ENCODE results near the gene TBC1D10A. TPM values are rescaled to one million over a fixed set of nuclear protein-coding genes. Genes with fewer than 3 reads are reported as not detected.

The TBC1D10A gene
- total RNA-seq, 1 experiment from 2014 or later, result 11.1 TPM

GRCh38 chr22:30373331-30374325, 46.9 kb upstream of the TBC1D10A start:
- TF ChIP-seq STAT6 (CRISPR knock-in tag; conservative IDR thresholded peaks at IDR 0.05; ENCODE audit: low read depth) (no peak), ZMAT4 (CRISPR knock-in tag; IDR thresholded peaks at IDR 0.05) (no peak), HMGA2 (CRISPR knock-in tag; IDR thresholded peaks at IDR 0.05) (no peak), RORB (CRISPR knock-in tag; IDR thresholded peaks at IDR 0.05) (no peak), ZNF425 (CRISPR knock-in tag; conservative IDR thresholded peaks at IDR 0.05) (no peak), IRF1 (CRISPR knock-in tag; IDR thresholded peaks at IDR 0.05) (no peak), KAT7 (CRISPR knock-in tag; IDR thresholded peaks at IDR 0.05; ENCODE audit: borderline replicate concordance) (no peak), EMX1 (CRISPR knock-in tag; IDR thresholded peaks at IDR 0.05) (no peak), PRDM15 (CRISPR knock-in tag; IDR thresholded peaks at IDR 0.05) (no peak), PRRX2 (CRISPR knock-in tag; IDR thresholded peaks at IDR 0.05) (no peak), ZNF416 (CRISPR knock-in tag; IDR thresholded peaks at IDR 0.05) (no peak)
- H3K27ac Mint-ChIP-seq, result no peak overlapping the region
- CTCF ChIA-PET, result interaction anchor here (0.8 to 2.9 kb wide), 7 partner anchors 11 to 86 kb away, joined by 3 to 14 read pairs (median 6); partner anchors contain the start of gene RNF215
- H3K4me3 Mint-ChIP-seq, result no peak overlapping the region
- H3K36me3 Mint-ChIP-seq, result no peaks in the 10 kb centered on the region
- POLR2A ChIA-PET, result interaction anchor here (0.6 to 1.8 kb wide), 3 partner anchors 10 to 85 kb away, joined by 3 to 6 read pairs (median 4); partner anchors contain the start of genes CASTOR1, CCDC157 and SF3A1
- H3K27me3 Mint-ChIP-seq (ENCODE audit: low read depth), result no peaks in the 10 kb centered on the region
- DNase-seq (ENCODE audit: low spot score), result no peak
- H3K9me3 Mint-ChIP-seq, result no peaks in the 10 kb centered on the region
- 0 out of 2 replicates have a peak, but pooled peaks cover 3% of the 10 kb centered on the region for H3K4me1 Mint-ChIP-seq
- no peak for ATAC-seq

GRCh38 chr22:30372915-30373314, 46.2 kb upstream of the TBC1D10A start:
- ATAC-seq (no peak), DNase-seq (ENCODE audit: low spot score) (no peak)
- Mint-ChIP-seq H3K27me3 (ENCODE audit: low read depth) (no peaks in the 10 kb centered on the region), H3K4me1 (0 out of 2 replicates have a peak, but pooled peaks cover 3% of the 10 kb centered on the region), H3K36me3 (no peaks in the 10 kb centered on the region), H3K27ac (no peak overlapping the region), H3K4me3 (no peak overlapping the region), H3K9me3 (no peaks in the 10 kb centered on the region)
- CTCF ChIA-PET, result interaction anchor here (1.2 to 2.4 kb wide), 3 partner anchors 14 to 85 kb away, joined by 3 to 11 read pairs (median 4); partner anchors contain the start of gene RNF215
- POLR2A ChIA-PET, result no interaction called here
- no peak for TF ChIP-seq CDX4 (CRISPR knock-in tag; IDR thresholded peaks at IDR 0.05; ENCODE audit: borderline replicate concordance)
- no peak for TF ChIP-seq JAZF1 (CRISPR knock-in tag; IDR thresholded peaks at IDR 0.05)
- TF ChIP-seq E2F5 (CRISPR knock-in tag; IDR thresholded peaks at IDR 0.05), result no peak
- TF ChIP-seq SMAD4 (CRISPR knock-in tag; IDR thresholded peaks at IDR 0.05), result no peak
- TF ChIP-seq ZNF396 (CRISPR knock-in tag; IDR thresholded peaks at IDR 0.05; ENCODE audit: borderline replicate concordance), result no peak
- no peak for TF ChIP-seq ZNF219 (CRISPR knock-in tag; IDR thresholded peaks at IDR 0.05; ENCODE audit: borderline replicate concordance)
